GM12801 (cell line): Measurements from ENCODE around the gene XRCC4.

Experiments
- TF ChIP-seq, protein P1 (sequence below): IDR thresholded peaks from one replicate; pipeline ENCODE4 v1.5.1; 2011; ENCODE audit warnings: control low read depth; ENCODE audit not compliant: insufficient read length; ENCODE audit errors: extremely low read depth

Gene XRCC4

DNA sequence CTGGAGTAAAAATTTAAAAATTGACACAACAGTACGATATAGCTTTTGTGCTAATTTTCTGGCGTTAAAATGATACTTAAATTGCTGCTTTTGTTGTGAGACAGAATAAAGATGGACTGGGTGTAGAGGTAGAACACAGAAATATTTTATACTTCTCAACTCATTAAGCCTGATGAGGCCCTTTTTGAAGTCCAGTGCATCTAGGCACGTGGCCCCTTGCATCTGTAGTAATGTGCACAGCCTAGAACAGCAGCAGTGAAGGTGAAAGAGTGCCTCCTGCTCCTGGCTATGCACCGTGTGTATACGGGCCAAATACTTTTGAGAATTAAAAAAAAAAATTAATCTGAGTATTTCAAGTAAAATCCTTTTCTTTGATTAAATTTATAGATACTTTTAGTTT is 115.6 kb downstream of the XRCC4 start:
- TF ChIP-seq, protein P1, sequence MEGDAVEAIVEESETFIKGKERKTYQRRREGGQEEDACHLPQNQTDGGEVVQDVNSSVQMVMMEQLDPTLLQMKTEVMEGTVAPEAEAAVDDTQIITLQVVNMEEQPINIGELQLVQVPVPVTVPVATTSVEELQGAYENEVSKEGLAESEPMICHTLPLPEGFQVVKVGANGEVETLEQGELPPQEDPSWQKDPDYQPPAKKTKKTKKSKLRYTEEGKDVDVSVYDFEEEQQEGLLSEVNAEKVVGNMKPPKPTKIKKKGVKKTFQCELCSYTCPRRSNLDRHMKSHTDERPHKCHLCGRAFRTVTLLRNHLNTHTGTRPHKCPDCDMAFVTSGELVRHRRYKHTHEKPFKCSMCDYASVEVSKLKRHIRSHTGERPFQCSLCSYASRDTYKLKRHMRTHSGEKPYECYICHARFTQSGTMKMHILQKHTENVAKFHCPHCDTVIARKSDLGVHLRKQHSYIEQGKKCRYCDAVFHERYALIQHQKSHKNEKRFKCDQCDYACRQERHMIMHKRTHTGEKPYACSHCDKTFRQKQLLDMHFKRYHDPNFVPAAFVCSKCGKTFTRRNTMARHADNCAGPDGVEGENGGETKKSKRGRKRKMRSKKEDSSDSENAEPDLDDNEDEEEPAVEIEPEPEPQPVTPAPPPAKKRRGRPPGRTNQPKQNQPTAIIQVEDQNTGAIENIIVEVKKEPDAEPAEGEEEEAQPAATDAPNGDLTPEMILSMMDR = no peak

GRCh38 chr5:83197326-83197967 is 120.1 kb downstream of the XRCC4 start:
- TF ChIP-seq, protein P1 = no peak

- TF ChIP-seq, protein P1 = no peak
These were observed 121.8 kb downstream of the XRCC4 start for GRCh38 chr5:83199126-83199525.

DNA sequence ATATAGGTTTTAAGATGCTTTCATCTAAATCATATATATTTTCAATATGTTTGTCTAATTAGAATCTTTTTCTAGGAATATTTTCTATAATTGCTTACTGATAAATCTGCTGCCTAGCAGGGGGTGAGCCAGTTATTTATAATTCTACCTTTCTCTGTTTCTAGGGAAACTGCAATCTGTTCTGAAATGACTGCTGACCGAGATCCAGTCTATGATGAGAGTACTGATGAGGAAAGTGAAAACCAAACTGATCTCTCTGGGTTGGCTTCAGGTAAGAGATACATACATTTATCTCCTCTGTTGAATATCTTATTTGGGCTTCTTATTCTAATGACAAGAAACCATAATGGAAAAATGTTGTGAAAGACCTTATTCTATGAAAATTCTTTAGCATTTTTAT is 127.3 kb downstream of the XRCC4 start:
- TF ChIP-seq, protein P1 = no peak

DNA sequence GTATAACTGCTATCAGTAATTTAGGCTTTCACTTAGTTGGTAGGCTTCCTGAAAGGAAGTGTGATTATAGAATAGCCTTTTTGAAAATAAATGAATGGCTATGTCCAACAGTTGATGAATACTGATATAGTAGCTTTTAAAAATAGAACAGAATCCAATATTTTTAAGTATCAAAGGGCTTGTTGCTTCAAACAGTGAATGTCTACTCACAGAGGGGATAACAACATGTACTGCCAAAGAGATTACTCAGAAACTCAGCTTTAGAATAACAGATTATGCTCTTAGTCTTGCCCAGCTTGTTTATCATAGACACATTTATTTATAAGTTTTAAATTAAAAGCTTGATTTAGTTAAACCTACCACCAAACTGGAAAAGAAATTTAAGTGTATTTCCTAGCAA is 132.6 kb downstream of the XRCC4 start:
- TF ChIP-seq, protein P1 = no peak

DNA sequence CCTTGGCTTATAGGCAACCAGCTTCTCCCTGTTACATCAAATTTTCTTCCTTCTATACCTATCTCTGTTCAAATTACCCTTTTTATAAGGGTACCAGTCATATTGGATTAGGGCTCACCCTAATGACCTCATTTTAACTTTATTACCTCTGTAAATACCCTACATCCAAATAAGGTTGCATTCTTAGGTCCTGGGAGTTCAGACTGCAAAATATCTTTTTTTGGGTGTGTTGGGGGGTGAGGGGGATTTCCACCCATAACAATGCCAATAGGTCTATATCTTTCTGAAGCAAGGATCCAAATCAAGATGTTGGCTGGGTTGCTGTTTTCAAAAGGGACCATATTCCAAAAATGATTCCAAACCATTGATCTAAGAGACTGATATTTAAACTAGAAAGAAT is 141.7 kb downstream of the XRCC4 start:
- TF ChIP-seq, protein P1 = no peak

DNA sequence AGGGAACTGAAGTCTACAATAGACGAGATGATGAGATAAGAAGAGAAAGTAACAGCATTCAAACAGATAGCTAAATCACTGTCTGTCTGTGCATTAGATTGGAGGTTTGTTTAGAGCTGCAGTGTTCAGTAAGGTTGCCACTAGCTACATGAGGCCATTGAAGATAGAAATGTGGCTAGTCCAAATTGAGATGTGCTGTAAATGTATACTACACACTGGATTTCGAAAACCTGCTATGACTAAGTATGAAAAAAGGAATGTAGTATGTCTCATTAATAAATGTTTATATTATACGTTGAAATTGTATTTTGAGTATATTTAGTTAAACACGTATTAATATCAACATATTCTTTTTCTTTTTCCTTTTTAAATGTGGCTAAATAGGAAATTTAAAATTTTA is 142.1 kb downstream of the XRCC4 start:
- TF ChIP-seq, protein P1 = no peak
